ENCODE data around the gene NRXN3. TPM values are rescaled to one million over a fixed set of nuclear protein-coding genes. Genes with fewer than 3 reads are reported as not detected.

Gene NRXN3
- total RNA-seq, 4 donors from 2014 or later: 0.56 to 1.6 (median 1.1) TPM

DNA sequence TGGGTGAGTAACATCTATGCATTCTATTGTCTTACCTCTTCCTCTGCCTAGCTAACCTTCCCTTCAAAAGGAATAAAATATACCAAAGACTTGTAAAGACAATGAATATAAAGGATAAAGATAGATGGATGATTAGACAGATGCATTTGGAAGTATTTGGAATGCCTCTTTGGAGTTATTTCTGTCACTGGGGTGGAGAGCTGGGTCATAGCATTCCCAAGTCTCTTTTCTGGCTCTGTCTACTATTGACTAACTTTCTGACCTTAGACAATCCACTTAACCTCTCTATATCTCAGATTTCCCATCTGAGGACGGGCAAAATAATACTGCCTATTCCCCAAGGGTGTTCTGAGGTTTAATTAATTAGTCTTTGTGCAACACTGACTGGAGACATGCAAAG is 1523.8 kb downstream of the NRXN3 start:
- Histone ChIP-seq H3K9me3 (no peaks in the 10 kb centered on the region), H3K27ac (no peak overlapping the region), H3K4me1 (no peaks in the 10 kb centered on the region), H3K4me3 (replicated peaks in 1 of 3) (no peak overlapping the region), H3K36me3 (no peaks in the 10 kb centered on the region), H3K27me3 (no peaks in the 10 kb centered on the region)
- TF ChIP-seq, protein P1, sequence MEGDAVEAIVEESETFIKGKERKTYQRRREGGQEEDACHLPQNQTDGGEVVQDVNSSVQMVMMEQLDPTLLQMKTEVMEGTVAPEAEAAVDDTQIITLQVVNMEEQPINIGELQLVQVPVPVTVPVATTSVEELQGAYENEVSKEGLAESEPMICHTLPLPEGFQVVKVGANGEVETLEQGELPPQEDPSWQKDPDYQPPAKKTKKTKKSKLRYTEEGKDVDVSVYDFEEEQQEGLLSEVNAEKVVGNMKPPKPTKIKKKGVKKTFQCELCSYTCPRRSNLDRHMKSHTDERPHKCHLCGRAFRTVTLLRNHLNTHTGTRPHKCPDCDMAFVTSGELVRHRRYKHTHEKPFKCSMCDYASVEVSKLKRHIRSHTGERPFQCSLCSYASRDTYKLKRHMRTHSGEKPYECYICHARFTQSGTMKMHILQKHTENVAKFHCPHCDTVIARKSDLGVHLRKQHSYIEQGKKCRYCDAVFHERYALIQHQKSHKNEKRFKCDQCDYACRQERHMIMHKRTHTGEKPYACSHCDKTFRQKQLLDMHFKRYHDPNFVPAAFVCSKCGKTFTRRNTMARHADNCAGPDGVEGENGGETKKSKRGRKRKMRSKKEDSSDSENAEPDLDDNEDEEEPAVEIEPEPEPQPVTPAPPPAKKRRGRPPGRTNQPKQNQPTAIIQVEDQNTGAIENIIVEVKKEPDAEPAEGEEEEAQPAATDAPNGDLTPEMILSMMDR (IDR thresholded peaks at IDR 0.05): no peak
- TF ChIP-seq POLR2A (IDR thresholded peaks at IDR 0.05): no peak
- DNase-seq: no peak
- WGBS, 2 donors: 47 to 52% methylated on average over 1 of the region's 1 CpG
- intact Hi-C loops (cut with DNase I): no loop called here

DNA sequence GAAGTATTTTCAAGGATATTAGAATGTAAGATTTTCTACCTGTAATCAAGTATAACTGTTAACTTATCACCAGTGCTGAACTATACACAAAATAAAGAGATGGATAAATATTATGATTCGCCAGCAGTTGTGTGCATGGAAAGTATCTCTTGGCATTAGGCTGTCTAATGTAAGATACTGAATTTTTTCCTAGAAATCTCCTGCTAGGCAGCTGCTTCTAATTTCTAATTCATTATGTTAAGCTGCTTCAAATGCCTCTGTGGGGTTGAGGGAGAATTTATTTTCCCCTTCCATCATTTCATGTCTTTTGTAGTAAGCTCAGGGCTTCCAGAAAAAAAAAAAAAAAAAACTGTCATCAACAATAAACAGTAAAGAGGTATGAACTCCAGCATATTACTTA is 1525.1 kb downstream of the NRXN3 start:
- H3K27ac ChIP-seq: no peak overlapping the region
- WGBS, 2 donors: 72 to 87% methylated on average over 1 of the region's 1 CpG
- no peak for DNase-seq
- no peaks in the 10 kb centered on the region for H3K4me1 ChIP-seq
- intact Hi-C loops (cut with DNase I): no loop called here
- H3K9me3 ChIP-seq: no peaks in the 10 kb centered on the region
- H3K36me3 ChIP-seq: no peaks in the 10 kb centered on the region
- TF ChIP-seq POLR2A (IDR thresholded peaks at IDR 0.05): no peak
- TF ChIP-seq, protein P1 (IDR thresholded peaks at IDR 0.05): no peak
- no peaks in the 10 kb centered on the region for H3K27me3 ChIP-seq
- no peak overlapping the region for H3K4me3 ChIP-seq (replicated peaks in 1 of 3)

DNA sequence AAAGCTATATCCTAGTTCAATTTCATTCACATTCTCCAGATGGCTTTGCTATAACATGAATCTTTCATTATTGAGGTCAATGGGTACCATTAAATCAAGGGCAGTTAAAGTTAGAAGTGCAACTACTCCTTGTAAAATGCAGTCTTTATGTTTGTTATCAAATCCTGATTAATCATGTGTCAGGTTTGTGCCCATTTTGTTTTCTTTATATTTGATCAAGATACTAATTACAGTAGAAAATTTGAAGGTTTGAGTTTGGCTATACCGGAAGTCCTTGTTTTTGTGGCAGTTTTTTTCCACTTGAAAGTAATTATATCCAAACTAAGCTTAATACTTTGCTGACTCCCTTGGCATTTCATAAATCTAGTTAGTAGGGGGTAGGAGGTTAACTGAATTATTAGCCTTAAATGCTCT is 1528.1 kb downstream of the NRXN3 start:
- 81 to 90% methylated on average over 1 of the region's 1 CpG for WGBS, 2 donors
- H3K9me3 ChIP-seq: no peaks in the 10 kb centered on the region
- intact Hi-C loops (cut with DNase I): no loop called here
- no peak overlapping the region for H3K4me3 ChIP-seq (replicated peaks in 1 of 3)
- no peaks in the 10 kb centered on the region for H3K4me1 ChIP-seq
- TF ChIP-seq, protein P1 (IDR thresholded peaks at IDR 0.05): no peak
- TF ChIP-seq POLR2A (IDR thresholded peaks at IDR 0.05): no peak
- no peak for DNase-seq
- no peaks in the 10 kb centered on the region for H3K36me3 ChIP-seq
- no peak overlapping the region for H3K27ac ChIP-seq
- H3K27me3 ChIP-seq: no peaks in the 10 kb centered on the region

DNA sequence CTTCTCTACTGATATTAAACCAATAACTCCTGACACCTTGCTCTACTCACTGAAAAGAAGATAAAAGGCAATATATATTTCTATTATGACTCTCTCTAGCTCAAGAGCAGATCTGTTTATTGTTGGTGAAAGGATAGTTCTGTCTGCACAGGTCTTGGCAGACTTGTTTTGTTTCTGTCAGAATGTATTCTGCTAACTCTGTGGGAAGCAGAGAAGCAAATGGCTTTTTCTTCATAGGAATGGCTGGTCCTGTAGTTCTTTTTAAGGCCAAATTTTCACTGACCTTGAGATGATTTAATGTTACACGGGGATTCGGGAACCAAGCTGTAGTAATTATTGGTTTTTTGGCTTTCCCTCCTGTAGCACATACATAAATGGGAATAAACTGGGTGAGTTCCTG is 1529.0 kb downstream of the NRXN3 start:
- H3K4me3 ChIP-seq (replicated peaks in 1 of 3): no peak overlapping the region
- H3K27ac ChIP-seq: no peak overlapping the region
- DNase-seq: no peak
- intact Hi-C loops (cut with DNase I): no loop called here
- no peaks in the 10 kb centered on the region for H3K4me1 ChIP-seq
- H3K9me3 ChIP-seq: no peaks in the 10 kb centered on the region
- TF ChIP-seq POLR2A (IDR thresholded peaks at IDR 0.05): no peak
- TF ChIP-seq, protein P1 (IDR thresholded peaks at IDR 0.05): no peak
- H3K27me3 ChIP-seq: no peaks in the 10 kb centered on the region
- 75 to 80% methylated on average over 2 of the region's 2 CpGs for WGBS, 2 donors
- H3K36me3 ChIP-seq: no peaks in the 10 kb centered on the region

DNA sequence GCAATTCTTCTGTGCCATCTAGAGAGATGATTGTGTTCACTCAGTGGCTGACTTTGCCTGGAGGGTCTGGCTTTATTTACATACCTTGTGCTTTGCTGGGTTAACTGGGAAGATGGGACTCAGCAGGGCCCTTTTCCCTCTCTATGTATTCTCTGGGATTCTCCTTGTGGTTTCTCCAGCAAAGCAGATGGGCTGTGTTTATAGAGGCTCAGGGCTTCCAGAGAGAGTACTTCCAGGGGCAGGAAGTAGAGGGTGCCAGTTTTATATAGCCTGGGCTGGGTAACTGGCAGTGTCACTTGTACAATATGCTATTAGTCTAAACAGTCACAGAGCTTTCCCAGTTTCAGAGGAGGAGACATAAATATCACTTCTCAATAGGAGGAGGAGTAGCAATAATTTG is 1531.2 kb downstream of the NRXN3 start:
- Histone ChIP-seq H3K27me3 (no peaks in the 10 kb centered on the region), H3K9me3 (no peaks in the 10 kb centered on the region), H3K27ac (no peak overlapping the region), H3K4me3 (replicated peaks in 1 of 3) (no peak overlapping the region), H3K36me3 (no peaks in the 10 kb centered on the region), H3K4me1 (no peaks in the 10 kb centered on the region)
- intact Hi-C loops (cut with DNase I): no loop called here
- DNase-seq: no peak
- TF ChIP-seq, protein P1 (IDR thresholded peaks at IDR 0.05): no peak
- no peak for TF ChIP-seq POLR2A (IDR thresholded peaks at IDR 0.05)
